HL-60 (cell line): ENCODE results near the gene BMP7.

Experiments used
- POLR2AphosphoS5 ChIP-seq: IDR thresholded peaks from 2 replicates; pipeline ENCODE4 v1.6.1; 2012; ENCODE audit warnings: low read depth
- TF ChIP-seq, protein P1 (sequence below): IDR thresholded peaks from one replicate; pipeline ENCODE4 v1.5.1; 2011; ENCODE audit warnings: low read length, control low read depth, inconsistent platforms; ENCODE audit not compliant: insufficient read depth
- TF ChIP-seq, protein P2 (sequence below): IDR thresholded peaks from 2 replicates; pipeline ENCODE4 v1.6.1; 2012; ENCODE audit warnings: low read depth; ENCODE audit not compliant: insufficient replicate concordance

DNA sequence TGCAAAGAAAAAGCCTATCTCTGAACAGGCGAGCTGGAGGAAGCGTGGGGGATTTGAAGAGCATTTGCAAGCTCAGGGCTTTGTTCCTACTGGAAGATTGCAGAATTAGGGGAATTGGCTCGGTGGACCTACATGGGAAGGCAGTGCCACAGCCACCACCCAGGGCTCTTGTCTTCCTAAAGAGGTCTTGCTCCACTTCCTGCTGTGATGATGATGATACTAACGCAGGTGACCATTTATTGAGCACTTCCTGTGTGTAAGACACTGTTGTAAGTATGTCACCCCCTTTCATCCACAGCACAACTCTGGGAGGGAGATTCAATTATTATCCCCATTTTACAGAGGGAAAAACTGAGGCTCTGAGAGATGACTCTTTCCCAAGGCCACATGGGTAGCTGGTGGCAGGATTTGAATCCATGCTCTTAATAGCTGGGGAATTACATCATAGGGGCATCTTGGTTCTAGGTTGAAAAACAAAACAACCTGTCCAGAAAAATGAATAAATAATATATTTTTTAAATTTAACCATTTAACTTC is 41.2 kb downstream of the BMP7 start:
- TF ChIP-seq, protein P1, sequence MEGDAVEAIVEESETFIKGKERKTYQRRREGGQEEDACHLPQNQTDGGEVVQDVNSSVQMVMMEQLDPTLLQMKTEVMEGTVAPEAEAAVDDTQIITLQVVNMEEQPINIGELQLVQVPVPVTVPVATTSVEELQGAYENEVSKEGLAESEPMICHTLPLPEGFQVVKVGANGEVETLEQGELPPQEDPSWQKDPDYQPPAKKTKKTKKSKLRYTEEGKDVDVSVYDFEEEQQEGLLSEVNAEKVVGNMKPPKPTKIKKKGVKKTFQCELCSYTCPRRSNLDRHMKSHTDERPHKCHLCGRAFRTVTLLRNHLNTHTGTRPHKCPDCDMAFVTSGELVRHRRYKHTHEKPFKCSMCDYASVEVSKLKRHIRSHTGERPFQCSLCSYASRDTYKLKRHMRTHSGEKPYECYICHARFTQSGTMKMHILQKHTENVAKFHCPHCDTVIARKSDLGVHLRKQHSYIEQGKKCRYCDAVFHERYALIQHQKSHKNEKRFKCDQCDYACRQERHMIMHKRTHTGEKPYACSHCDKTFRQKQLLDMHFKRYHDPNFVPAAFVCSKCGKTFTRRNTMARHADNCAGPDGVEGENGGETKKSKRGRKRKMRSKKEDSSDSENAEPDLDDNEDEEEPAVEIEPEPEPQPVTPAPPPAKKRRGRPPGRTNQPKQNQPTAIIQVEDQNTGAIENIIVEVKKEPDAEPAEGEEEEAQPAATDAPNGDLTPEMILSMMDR: no peak
- TF ChIP-seq, protein P2, sequence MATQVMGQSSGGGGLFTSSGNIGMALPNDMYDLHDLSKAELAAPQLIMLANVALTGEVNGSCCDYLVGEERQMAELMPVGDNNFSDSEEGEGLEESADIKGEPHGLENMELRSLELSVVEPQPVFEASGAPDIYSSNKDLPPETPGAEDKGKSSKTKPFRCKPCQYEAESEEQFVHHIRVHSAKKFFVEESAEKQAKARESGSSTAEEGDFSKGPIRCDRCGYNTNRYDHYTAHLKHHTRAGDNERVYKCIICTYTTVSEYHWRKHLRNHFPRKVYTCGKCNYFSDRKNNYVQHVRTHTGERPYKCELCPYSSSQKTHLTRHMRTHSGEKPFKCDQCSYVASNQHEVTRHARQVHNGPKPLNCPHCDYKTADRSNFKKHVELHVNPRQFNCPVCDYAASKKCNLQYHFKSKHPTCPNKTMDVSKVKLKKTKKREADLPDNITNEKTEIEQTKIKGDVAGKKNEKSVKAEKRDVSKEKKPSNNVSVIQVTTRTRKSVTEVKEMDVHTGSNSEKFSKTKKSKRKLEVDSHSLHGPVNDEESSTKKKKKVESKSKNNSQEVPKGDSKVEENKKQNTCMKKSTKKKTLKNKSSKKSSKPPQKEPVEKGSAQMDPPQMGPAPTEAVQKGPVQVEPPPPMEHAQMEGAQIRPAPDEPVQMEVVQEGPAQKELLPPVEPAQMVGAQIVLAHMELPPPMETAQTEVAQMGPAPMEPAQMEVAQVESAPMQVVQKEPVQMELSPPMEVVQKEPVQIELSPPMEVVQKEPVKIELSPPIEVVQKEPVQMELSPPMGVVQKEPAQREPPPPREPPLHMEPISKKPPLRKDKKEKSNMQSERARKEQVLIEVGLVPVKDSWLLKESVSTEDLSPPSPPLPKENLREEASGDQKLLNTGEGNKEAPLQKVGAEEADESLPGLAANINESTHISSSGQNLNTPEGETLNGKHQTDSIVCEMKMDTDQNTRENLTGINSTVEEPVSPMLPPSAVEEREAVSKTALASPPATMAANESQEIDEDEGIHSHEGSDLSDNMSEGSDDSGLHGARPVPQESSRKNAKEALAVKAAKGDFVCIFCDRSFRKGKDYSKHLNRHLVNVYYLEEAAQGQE: no peak
- no peak for TF ChIP-seq POLR2AphosphoS5
